H1 (cell line): Measurements from ENCODE around the gene ALOX15. TPM values are rescaled to one million over a fixed set of nuclear protein-coding genes. Genes with fewer than 3 reads are reported as not detected.

Source experiments
- CTCF ChIA-PET: fragments of 300-600 bp; sonication (Branson Sonifier 250); formaldehyde crosslinking; loops from one replicate; lab custom pipeline; 2021; ENCODE audit not compliant: partially characterized antibody; lab: Charles Lee
- POLR2A ChIA-PET: fragments of 300-600 bp; sonication (Branson Sonifier 250); formaldehyde crosslinking; loops from one replicate; lab custom pipeline; 2021; ENCODE audit warnings: inconsistent platforms; ENCODE audit not compliant: partially characterized antibody; lab: Charles Lee
- DNase-seq, 2 experiments: peaks; one replicate each; pipeline versions ENCODE4 v3.0.0 to v3.0.0-alpha.2; 2010 to 2022; ENCODE audit warnings: low spot score in 2 of 2, low read depth in 1 of 2, mixed read lengths in 1 of 2
- FAIRE-seq: peaks from 2 replicates; lab custom pipeline; 2011; peaks lifted over from hg19 to GRCh38; lab: Jason Lieb, UNC
- H2AFZ ChIP-seq: 2 replicates; pipeline ENCODE4 v1.8.1; 2012; ENCODE audit warnings: low read length, inconsistent platforms
- H2AK5ac ChIP-seq: 2 replicates; pipeline ENCODE4 v1.6.1; 2013; ENCODE audit warnings: low read depth, low read length
- H2BK120ac ChIP-seq: replicated peaks from 2 replicates; pipeline ENCODE3; 2013; ENCODE audit warnings: low read depth, low read length, inconsistent platforms
- H2BK12ac ChIP-seq: 2 replicates; pipeline ENCODE4 v1.6.1; 2013; ENCODE audit warnings: low read depth, low read length
- H2BK15ac ChIP-seq: 2 replicates; pipeline ENCODE4 v1.6.1; 2013; ENCODE audit warnings: low read length
- H2BK20ac ChIP-seq: 2 replicates; pipeline ENCODE4 v1.6.1; 2013; ENCODE audit warnings: low read length
- H2BK5ac ChIP-seq: 2 replicates; pipeline ENCODE4 v1.6.1; 2013; ENCODE audit warnings: low read depth, low read length
- H3K14ac ChIP-seq: 2 replicates; pipeline ENCODE4 v1.6.1; 2013; ENCODE audit warnings: inconsistent platforms; ENCODE audit not compliant: insufficient read length
- H3K18ac ChIP-seq: 2 replicates; pipeline ENCODE4 v1.6.1; 2013; ENCODE audit warnings: low read length; ENCODE audit errors: extremely low read depth
- H3K23ac ChIP-seq: 2 replicates; pipeline ENCODE4 v1.6.1; 2013; ENCODE audit warnings: inconsistent platforms; ENCODE audit not compliant: insufficient read length
- H3K23me2 ChIP-seq: 2 replicates; pipeline ENCODE4 v1.6.1; 2013; ENCODE audit warnings: low read depth, low read length
- H3K27ac ChIP-seq: 2 replicates; pipeline ENCODE4 v1.6.1; 2011; ENCODE audit warnings: low read depth, low read length, inconsistent platforms
- H3K27me3 ChIP-seq, 4 experiments: replicated peaks in 1 of 4; 1 replicate in 1 of 4; 2 replicates in 3 of 4; pipeline versions ENCODE4 v1.6.1 to v1.8.1; 2011 to 2013; ENCODE audit warnings: low read length in 3 of 4, mild to moderate bottlenecking in 3 of 4, inconsistent platforms in 2 of 4, mixed read lengths in 2 of 4, moderate library complexity in 1 of 4; ENCODE audit not compliant: control insufficient read depth in 3 of 4, insufficient read depth in 3 of 4; ENCODE audit errors: extremely low read depth in 1 of 4
- H3K36me3 ChIP-seq, 4 experiments: 2 replicates each; pipeline versions ENCODE4 v1.6.1 to v1.8.1; 2011 to 2013; ENCODE audit warnings: mild to moderate bottlenecking in 4 of 4, low read length in 3 of 4, moderate library complexity in 2 of 4, control low read depth in 1 of 4, inconsistent platforms in 1 of 4; ENCODE audit not compliant: insufficient read depth in 4 of 4, control insufficient read depth in 2 of 4
- H3K4ac ChIP-seq: replicated peaks from 2 replicates; pipeline ENCODE3; 2013; ENCODE audit warnings: low read length, low read depth, mixed read lengths, inconsistent platforms; ENCODE audit not compliant: insufficient read length
- H3K4me1 ChIP-seq, 4 experiments: replicated peaks in 1 of 4; 1 replicate in 1 of 4; 2 replicates in 3 of 4; pipeline versions ENCODE4 v1.6.1 to v1.8.1; 2011 to 2013; ENCODE audit warnings: low read length in 3 of 4, inconsistent platforms in 2 of 4, mixed read lengths in 1 of 4; ENCODE audit not compliant: insufficient read depth in 4 of 4, control insufficient read depth in 3 of 4
- H3K4me2 ChIP-seq, 2 experiments: 2 replicates each; pipeline versions ENCODE4 v1.6.1 to v1.8.1; 2011 to 2013; ENCODE audit warnings: low read depth in 2 of 2, low read length in 2 of 2, control low read depth in 1 of 2, inconsistent platforms in 1 of 2, mild to moderate bottlenecking in 1 of 2; ENCODE audit not compliant: insufficient read depth in 1 of 2
- H3K4me3 ChIP-seq, 4 experiments: fragments of 200-600, 300-600 bp in 1 of 4; sonication (generic), shearing (Covaris generic), sonication (Bioruptor Twin) in 1 of 4; 2 replicates each; pipeline versions ENCODE4 v1.5.1 to v1.8.1; 2011 to 2016; ENCODE audit warnings: low read length in 4 of 4, low read depth in 3 of 4, control low read depth in 2 of 4, inconsistent platforms in 2 of 4, mild to moderate bottlenecking in 2 of 4, mixed read lengths in 1 of 4, moderate library complexity in 1 of 4; ENCODE audit not compliant: insufficient read depth in 2 of 4; ENCODE audit errors: extremely low read depth in 1 of 4
- H3K56ac ChIP-seq: replicated peaks from 2 replicates; pipeline ENCODE3; 2013; ENCODE audit warnings: low read depth, mild to moderate bottlenecking, mixed read lengths, low read length, inconsistent platforms; ENCODE audit not compliant: insufficient read length
- H3K79me1 ChIP-seq: 2 replicates; pipeline ENCODE4 v1.6.1; 2013; ENCODE audit warnings: low read depth, low read length, control low read depth
- H3K79me2 ChIP-seq, 2 experiments: 2 replicates each; pipeline versions ENCODE4 v1.6.1 to v1.8.1; 2012 to 2013; ENCODE audit warnings: low read length in 2 of 2, mild to moderate bottlenecking in 2 of 2, inconsistent platforms in 1 of 2; ENCODE audit not compliant: insufficient read depth in 2 of 2, control insufficient read depth in 1 of 2
- H3K9ac ChIP-seq, 4 experiments: replicated peaks in 1 of 4; 1 replicate in 1 of 4; 2 replicates in 3 of 4; pipeline versions ENCODE4 v1.6.1 to v1.8.1; 2011 to 2013; ENCODE audit warnings: low read depth in 3 of 4, low read length in 3 of 4, control low read depth in 2 of 4, mild to moderate bottlenecking in 2 of 4, moderate library complexity in 2 of 4, inconsistent platforms in 1 of 4; ENCODE audit errors: extremely low read depth in 1 of 4
- H3K9me3 ChIP-seq, 2 experiments: 2 replicates each; pipeline versions ENCODE4 v1.6.1 to v1.8.1; 2012 to 2013; ENCODE audit warnings: mild to moderate bottlenecking in 2 of 2, moderate library complexity in 2 of 2, control low read depth in 1 of 2, inconsistent platforms in 1 of 2, low read depth in 1 of 2, low read length in 1 of 2, mixed read lengths in 1 of 2; ENCODE audit not compliant: insufficient read depth in 2 of 2
- H4K20me1 ChIP-seq, 2 experiments: replicated peaks in 1 of 2; 2 replicates each; pipeline versions ENCODE3 to v1.8.1; 2011 to 2013; ENCODE audit warnings: inconsistent platforms in 2 of 2, low read length in 2 of 2, mild to moderate bottlenecking in 1 of 2; ENCODE audit not compliant: insufficient read depth in 2 of 2, control insufficient read depth in 1 of 2
- H4K5ac ChIP-seq: 2 replicates; pipeline ENCODE4 v1.6.1; 2013; ENCODE audit warnings: low read length, low read depth, mixed read lengths, inconsistent platforms; ENCODE audit not compliant: insufficient read length
- H4K8ac ChIP-seq: 2 replicates; pipeline ENCODE4 v1.8.0; 2013; ENCODE audit warnings: mild to moderate bottlenecking, moderate library complexity, low read length, inconsistent platforms; ENCODE audit not compliant: insufficient read depth; ENCODE audit errors: extremely low read depth
- H4K91ac ChIP-seq: replicated peaks from 2 replicates; pipeline ENCODE3; 2013; ENCODE audit warnings: low read length, mixed read lengths, inconsistent platforms; ENCODE audit not compliant: insufficient read length
- SP1 ChIP-seq: IDR thresholded peaks from 2 replicates; pipeline ENCODE4 v1.6.1; 2011; ENCODE audit warnings: low read depth, low read length
- SRF ChIP-seq: IDR thresholded peaks from 2 replicates; pipeline ENCODE4 v1.6.1; 2011; ENCODE audit warnings: mild to moderate bottlenecking, low read depth, low read length, moderate library complexity
- WGBS, 2 experiments: shearing (Covaris generic) in 1 of 2; methylation state at CpG; one replicate each; pipeline versions ENCODE4 v1.1.6 to v1.1.7; 2013 to 2015; ENCODE audit warnings: low lambda C conversion rate in 2 of 2, mixed read lengths in 2 of 2, inconsistent platforms in 1 of 2, low coverage in 1 of 2, missing lambda C conversion rate in 1 of 2; ENCODE audit not compliant: insufficient replicate concordance in 2 of 2, insufficient coverage in 1 of 2, insufficient read length in 1 of 2; ENCODE audit errors: extremely low coverage in 1 of 2, missing lambda C conversion rate in 1 of 2; 5-methylcytosine and 5-hydroxymethylcytosine counted together
- polyA plus RNA-seq, 7 experiments: library from polyadenylated mRNA; depleted of rRNA in 3 of 7; stranded (reverse) in 5 of 7; unstranded in 2 of 7; fragments of >200 nt in 5 of 7; fragments of 200-250 nt in 2 of 7; gene quantifications; 1 replicate in 5 of 7; 2 replicates in 1 of 7; 4 replicates in 1 of 7; pipeline versions ENCODE4 v1.2.1 to v1.2.3, GENCODE V29; 2011 to 2013; ENCODE audit warnings: missing spikeins in 2 of 7, mixed read lengths in 2 of 7
- total RNA-seq: library from RNA; stranded (reverse); fragmentation: NEBNext Ultra II Directional; extraction: Animal tissue kit (Norgen Biotek cat#: 25700); gene quantifications from 2 replicates; pipeline ENCODE4 v1.2.1, GENCODE V29; 2021

Gene ALOX15
- total and polyA plus RNA-seq, 2 of the 8 experiments (the other 6 are each of a cell fraction or from before 2014, with no cell fraction given) = 1.5 to 1.7 TPM

DNA sequence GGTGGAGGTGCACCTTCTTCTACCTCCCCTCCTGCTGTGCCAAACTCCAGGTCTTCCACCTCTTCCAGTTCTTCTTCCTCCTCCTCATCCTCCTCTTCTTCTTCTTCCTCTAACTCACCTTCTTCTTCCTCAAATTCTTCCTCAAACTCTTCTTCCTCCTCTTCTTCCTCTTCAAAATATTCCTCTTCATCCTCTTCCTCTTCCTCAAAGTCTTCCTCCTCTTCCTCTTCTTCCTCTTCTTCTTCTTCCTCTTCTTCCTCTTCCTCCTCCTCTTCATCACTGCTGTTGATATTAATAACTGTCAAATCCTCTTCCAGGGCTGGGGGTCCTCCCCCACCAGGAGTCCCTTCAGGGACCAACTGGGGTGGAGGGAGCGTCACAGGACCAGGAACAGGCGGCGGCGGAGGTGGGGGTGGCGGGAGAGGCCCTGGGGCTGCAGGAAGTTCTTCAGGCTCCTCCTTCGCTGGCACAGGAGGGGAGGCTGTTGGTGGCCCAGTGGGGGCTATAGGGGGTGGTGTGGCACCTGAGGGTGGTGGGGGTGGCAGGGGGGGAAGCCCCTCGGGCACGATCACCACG is 30.7 kb upstream of the ALOX15 start:
- Histone ChIP-seq H3K79me2 (no peaks in the 10 kb centered on the region), H3K36me3 (peaks cover 30 to 64% (median 59%) of the 10 kb centered on the region in 4 experiments), H2AK5ac (no peak overlapping the region), H3K9ac (no peak overlapping the region), H2BK5ac (no peak overlapping the region), H3K4me3 (no peak overlapping the region), H3K56ac (no peak overlapping the region), H3K23ac (no peak overlapping the region), H4K20me1 (peaks cover 5 to 16% of the 10 kb centered on the region in 2 experiments), H2BK20ac (no peak overlapping the region), H3K14ac (no peak overlapping the region), H3K18ac (no peak overlapping the region), H3K79me1 (no peaks in the 10 kb centered on the region), H3K9me3 (no peaks in the 10 kb centered on the region), H3K23me2 (no peaks in the 10 kb centered on the region), H2BK12ac (no peak overlapping the region), H2BK120ac (no peak overlapping the region), H3K4ac (no peak overlapping the region), H2AFZ (no peak overlapping the region), H3K27me3 (no peaks in the 10 kb centered on the region), H3K4me1 (peaks cover 0 to 3% (median 0%) of the 10 kb centered on the region in 4 experiments; a peak in 1 of 7 replicates), H2BK15ac (no peak overlapping the region), H3K4me2 (no peak overlapping the region), H4K91ac (no peak overlapping the region), H3K27ac (no peak overlapping the region), H4K5ac (no peak overlapping the region), H4K8ac (no peak overlapping the region)
- POLR2A ChIA-PET = interaction anchor here (2.0 to 3.3 kb wide), 2 partner anchors 11 to 31 kb away, joined by 12 to 14 read pairs; partner anchors contain the start of gene PELP1
- FAIRE-seq (no peak), DNase-seq (no peak)
- CTCF ChIA-PET = interaction anchor here (0.7 kb wide), 1 partner anchor 49 kb away, joined by 3 read pairs; no protein-coding TSS in a partner anchor
- no CpG with 5 or more reads among the region's 9 CpGs for WGBS, 2 experiments
- TF ChIP-seq SRF (no peak), SP1 (peak; percentile 22; the same call in 1 of the 2 replicates)
